ENCODE results near the gene ESPNL. TPM values are rescaled to one million over a fixed set of nuclear protein-coding genes. Genes with fewer than 3 reads are reported as not detected.

ESPNL gene
- total and polyA plus RNA-seq, 9 of the 15 experiments (the other 6 are each of a cell fraction or from before 2014, with no cell fraction given): 0.03 to 0.09 (median 0.05) TPM; not detected in 3

- Histone ChIP-seq H3K27ac (ENCODE audit: extremely low read depth, low read depth, low read length) (no peak overlapping the region), H4K20me1 (replicated peaks; ENCODE audit: control insufficient read depth, insufficient read depth, low read length) (no peaks in the 10 kb centered on the region), H2AFZ (ENCODE audit: low read depth, low read length) (no peak overlapping the region), H3K4me3 (no peak overlapping the region), H3K27me3 (ENCODE audit: control insufficient read depth in 2 of 2, insufficient read depth in 2 of 2, low read length in 2 of 2) (peaks cover 5 to 50% of the 10 kb centered on the region in 2 experiments; a peak in 4 of 5 replicates), H3K9me1 (ENCODE audit: control insufficient read depth, insufficient read depth, low read length) (no peaks in the 10 kb centered on the region), H3K9ac (ENCODE audit: insufficient read depth in 1 of 2, low read depth in 2 of 2, low read length in 2 of 2) (no peak overlapping the region), H3K4me2 (ENCODE audit: insufficient read depth, low read length) (no peak overlapping the region), H3K36me3 (ENCODE audit: control insufficient read depth, insufficient read depth, low read length) (no peaks in the 10 kb centered on the region), H3K79me2 (ENCODE audit: control insufficient read depth, insufficient read depth, low read length) (no peaks in the 10 kb centered on the region), H3K4me1 (replicated peaks in 1 of 2; ENCODE audit: control insufficient read depth in 2 of 2, insufficient read depth in 2 of 2, low read length in 2 of 2) (peaks cover 0 to 58% of the 10 kb centered on the region in 2 experiments; a peak in 3 of 5 replicates), H3K9me3 (replicated peaks; ENCODE audit: control insufficient read depth, insufficient read depth, low read depth, low read length) (0 out of 2 replicates have a peak, but pooled peaks cover 2% of the 10 kb centered on the region)
- no peak for FAIRE-seq
- in situ Hi-C loops (cut with MboI) (no loop called here), intact Hi-C loops (cut with micrococcal nuclease) (no loop called here)
- ChIA-PET POLR2A (no interaction called here), CTCF (ENCODE audit: low intra/inter-chr PET ratio) (no interaction called here)
- WGBS (ENCODE audit: insufficient coverage, low coverage, missing lambda C conversion rate): 71% methylated on average over 8 of the region's 22 CpGs
- DNase-seq (ENCODE audit: extremely low read depth in 1 of 4, low spot score in 3 of 4): no peak
- no peak for TF ChIP-seq PRDM10 (IDR thresholded peaks at IDR 0.05; ENCODE audit: partially characterized antibody)
- no peak for TF ChIP-seq SFPQ (IDR thresholded peaks at IDR 0.05; ENCODE audit: low read depth, low read length)
- TF ChIP-seq NR4A1 (CRISPR knock-in tag; IDR thresholded peaks at IDR 0.05): no peak
- no peak for TF ChIP-seq NR4A1 (tag; IDR thresholded peaks at IDR 0.05)
- TF ChIP-seq PYGO2 (tag; IDR thresholded peaks at IDR 0.05): no peak
- no peak for ATAC-seq
- no TSS peak for BruUV-seq (replicated peaks)
Observed at GRCh38 chr2:238128061-238128440, 27.9 kb downstream of the ESPNL start.
